CD14-positive monocyte (primary cell): ENCODE results near the gene MLLT10. TPM values are rescaled to one million over a fixed set of nuclear protein-coding genes. Genes with fewer than 3 reads are reported as not detected.

Source experiments
- DNase-seq, 3 donors: peaks; one replicate each; pipeline ENCODE4 v3.0.0-alpha.2; 2011 to 2022
- H2AFZ ChIP-seq: 2 replicates; pipeline ENCODE4 v1.6.0; 2012; ENCODE audit warnings: mild to moderate bottlenecking, low read depth, low read length, inconsistent platforms; ENCODE audit not compliant: insufficient read depth, poor library complexity, severe bottlenecking
- H3K27ac ChIP-seq, 2 donors: 1 replicate in 1 of 2; 2 replicates in 1 of 2; pipeline ENCODE4 v1.5.1; 2012 to 2013; ENCODE audit warnings: low read length in 2 of 2, control low read depth in 1 of 2, inconsistent platforms in 1 of 2, low read depth in 1 of 2, mild to moderate bottlenecking in 1 of 2
- H3K27me3 ChIP-seq, 2 donors: one replicate each; pipeline versions ENCODE4 v1.6.0 to v1.6.1; 2011 to 2013; ENCODE audit warnings: low read length in 2 of 2; ENCODE audit not compliant: control insufficient read depth in 2 of 2, insufficient read depth in 2 of 2
- H3K36me3 ChIP-seq, 2 donors: replicated peaks in 1 of 2; 1 replicate in 1 of 2; 2 replicates in 1 of 2; pipeline versions ENCODE4 v1.5.1 to v1.6.1; 2012 to 2013; ENCODE audit warnings: low read length in 2 of 2, control low read depth in 1 of 2, inconsistent platforms in 1 of 2, mild to moderate bottlenecking in 1 of 2; ENCODE audit not compliant: insufficient read depth in 2 of 2, control insufficient read depth in 1 of 2
- H3K4me1 ChIP-seq, 2 donors: 1 replicate in 1 of 2; 2 replicates in 1 of 2; pipeline versions ENCODE4 v1.5.1 to v1.6.1; 2012 to 2013; ENCODE audit warnings: low read length in 2 of 2, control low read depth in 1 of 2, inconsistent platforms in 1 of 2, mild to moderate bottlenecking in 1 of 2, moderate library complexity in 1 of 2; ENCODE audit not compliant: insufficient read depth in 2 of 2, control insufficient read depth in 1 of 2
- H3K4me2 ChIP-seq: replicated peaks from 2 replicates; pipeline ENCODE3; 2012; ENCODE audit warnings: low read length, moderate library complexity, mild to moderate bottlenecking; ENCODE audit not compliant: poor library complexity, severe bottlenecking; ENCODE audit errors: extremely low read depth
- H3K4me3 ChIP-seq, 3 experiments: fragments of 200-600 bp in 1 of 3; sonication (generic) in 1 of 3; replicated peaks in 1 of 3; 1 replicate in 2 of 3; 2 replicates in 1 of 3; pipeline ENCODE4 v1.5.1; 2011 to 2013; ENCODE audit warnings: low read length in 3 of 3, mild to moderate bottlenecking in 3 of 3, control low read depth in 2 of 3, low read depth in 2 of 3, inconsistent platforms in 1 of 3, moderate library complexity in 1 of 3
- H3K79me2 ChIP-seq: 2 replicates; pipeline ENCODE4 v1.6.0; 2012; ENCODE audit warnings: mild to moderate bottlenecking, control low read depth, inconsistent platforms, low read length, moderate library complexity; ENCODE audit not compliant: insufficient read depth
- H3K9ac ChIP-seq: 2 replicates; pipeline ENCODE4 v1.6.0; 2017; ENCODE audit warnings: low read length, mild to moderate bottlenecking; ENCODE audit not compliant: insufficient read depth, poor library complexity, severe bottlenecking
- H3K9me3 ChIP-seq, 2 donors: replicated peaks in 1 of 2; 1 replicate in 1 of 2; 2 replicates in 1 of 2; pipeline versions ENCODE4 v1.5.1 to v1.6.1; 2012 to 2013; ENCODE audit warnings: low read length in 2 of 2, control low read depth in 1 of 2; ENCODE audit not compliant: control insufficient read depth in 1 of 2, insufficient read depth in 1 of 2
- H4K20me1 ChIP-seq: 2 replicates; pipeline ENCODE4 v1.6.0; 2012; ENCODE audit warnings: mild to moderate bottlenecking, low read length, control low read depth, moderate library complexity; ENCODE audit not compliant: insufficient read depth
- H3K27ac Mint-ChIP-seq, 7 donors: one replicate each; pipeline ENCODE4 v1.8.0; 2020; ENCODE audit warnings: mild to moderate bottlenecking in 7 of 7, mixed read lengths in 7 of 7, moderate library complexity in 6 of 7, inconsistent platforms in 2 of 7
- H3K27me3 Mint-ChIP-seq, 3 donors: one replicate each; pipeline ENCODE4 v1.8.0; 2021 to 2022; ENCODE audit warnings: low read depth in 3 of 3, mild to moderate bottlenecking in 3 of 3, mixed read lengths in 3 of 3, moderate library complexity in 3 of 3, inconsistent platforms in 1 of 3
- H3K36me3 Mint-ChIP-seq, 2 donors: one replicate each; pipeline ENCODE4 v1.8.0; 2020; ENCODE audit warnings: mixed read lengths in 2 of 2, inconsistent platforms in 1 of 2, mild to moderate bottlenecking in 1 of 2
- H3K4me1 Mint-ChIP-seq: one replicate; pipeline ENCODE4 v1.8.0; 2020; ENCODE audit warnings: mild to moderate bottlenecking, mixed read lengths
- H3K4me3 Mint-ChIP-seq, 2 donors: one replicate each; pipeline ENCODE4 v1.8.0; 2020; ENCODE audit warnings: mild to moderate bottlenecking in 2 of 2, mixed read lengths in 2 of 2, moderate library complexity in 1 of 2
- H3K9me3 Mint-ChIP-seq, 7 donors: one replicate each; pipeline ENCODE4 v1.8.0; 2020 to 2022; ENCODE audit warnings: mixed read lengths in 7 of 7, mild to moderate bottlenecking in 6 of 7, moderate library complexity in 6 of 7, inconsistent platforms in 2 of 7
- WGBS: methylation state at CpG from one replicate; pipeline ENCODE4 v1.1.5; 2013; ENCODE audit warnings: missing lambda C conversion rate; ENCODE audit not compliant: insufficient coverage; 5-methylcytosine and 5-hydroxymethylcytosine counted together
- intact Hi-C, 2 donors: fragments of 100-400 bp; cut with micrococcal nuclease; formaldehyde crosslinking; loops; one replicate each; pipeline versions ENCODE4 v1.15.0 to v1.15.1; 2023
- polyA plus RNA-seq, 3 donors: library from polyadenylated mRNA; depleted of rRNA in 1 of 3; unstranded in 2 of 3; stranded (reverse) in 1 of 3; fragments of 300-500 nt in 2 of 3; fragments of >200 nt in 1 of 3; fragmentation: Illumina TruSeq in 2 of 3; gene quantifications; 1 replicate in 2 of 3; 2 replicates in 1 of 3; pipeline ENCODE4 v1.2.3, GENCODE V29; 2012 to 2021
- TF ChIP-seq, protein P1 (sequence below): fragments of 200-600 bp; IDR thresholded peaks from one replicate; pipeline ENCODE4 v1.8.0; 2022; ENCODE audit warnings: antibody characterized with exemption, mild to moderate bottlenecking

Gene MLLT10
- polyA plus RNA-seq, 3 donors = 4.9 to 39.1 (median 7.5) TPM

DNA sequence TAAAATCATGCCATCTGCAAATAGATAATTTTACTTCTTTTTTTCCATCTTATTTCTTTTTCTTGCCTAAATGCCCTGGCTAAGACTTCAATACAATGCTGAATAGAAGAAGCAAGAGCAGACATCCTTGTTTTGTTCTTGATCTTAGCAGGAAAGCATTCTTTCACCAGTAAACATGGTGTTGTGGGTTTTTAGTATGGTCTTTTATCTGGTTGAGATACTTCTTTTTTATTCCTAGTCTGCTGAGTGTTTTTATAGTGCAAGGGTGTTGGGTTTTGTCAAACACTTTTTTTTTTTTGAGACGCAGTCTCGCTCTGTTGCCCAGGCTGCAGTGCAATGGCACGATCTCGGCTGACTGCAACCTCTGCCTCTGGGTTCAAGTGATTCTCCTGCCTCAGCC, 237.2 kb downstream of the MLLT10 start:
- Histone ChIP-seq H3K27ac (no peak overlapping the region), H4K20me1 (no peaks in the 10 kb centered on the region), H3K4me2 (no peak overlapping the region), H2AFZ (no peak overlapping the region), H3K4me3 (no peak overlapping the region), H3K27me3 (no peaks in the 10 kb centered on the region), H3K9me3 (peaks cover 0 to 9% of the 10 kb centered on the region in 2 donors), H3K9ac (no peak overlapping the region), H3K4me1 (no peaks in the 10 kb centered on the region), H3K79me2 (no peaks in the 10 kb centered on the region), H3K36me3 (no peaks in the 10 kb centered on the region)
- H3K9me3 Mint-ChIP-seq = peaks cover 0 to 17% (median 5%) of the 10 kb centered on the region in 7 donors
- intact Hi-C loops = no loop called here
- TF ChIP-seq, protein P1, sequence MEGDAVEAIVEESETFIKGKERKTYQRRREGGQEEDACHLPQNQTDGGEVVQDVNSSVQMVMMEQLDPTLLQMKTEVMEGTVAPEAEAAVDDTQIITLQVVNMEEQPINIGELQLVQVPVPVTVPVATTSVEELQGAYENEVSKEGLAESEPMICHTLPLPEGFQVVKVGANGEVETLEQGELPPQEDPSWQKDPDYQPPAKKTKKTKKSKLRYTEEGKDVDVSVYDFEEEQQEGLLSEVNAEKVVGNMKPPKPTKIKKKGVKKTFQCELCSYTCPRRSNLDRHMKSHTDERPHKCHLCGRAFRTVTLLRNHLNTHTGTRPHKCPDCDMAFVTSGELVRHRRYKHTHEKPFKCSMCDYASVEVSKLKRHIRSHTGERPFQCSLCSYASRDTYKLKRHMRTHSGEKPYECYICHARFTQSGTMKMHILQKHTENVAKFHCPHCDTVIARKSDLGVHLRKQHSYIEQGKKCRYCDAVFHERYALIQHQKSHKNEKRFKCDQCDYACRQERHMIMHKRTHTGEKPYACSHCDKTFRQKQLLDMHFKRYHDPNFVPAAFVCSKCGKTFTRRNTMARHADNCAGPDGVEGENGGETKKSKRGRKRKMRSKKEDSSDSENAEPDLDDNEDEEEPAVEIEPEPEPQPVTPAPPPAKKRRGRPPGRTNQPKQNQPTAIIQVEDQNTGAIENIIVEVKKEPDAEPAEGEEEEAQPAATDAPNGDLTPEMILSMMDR = no peak
- H3K4me1 Mint-ChIP-seq = no peaks in the 10 kb centered on the region
- DNase-seq = no peak
- no peak overlapping the region for H3K27ac Mint-ChIP-seq
- 100% methylated on average over 4 of the region's 4 CpGs for WGBS
- H3K27me3 Mint-ChIP-seq = no peaks in the 10 kb centered on the region
- H3K4me3 Mint-ChIP-seq = no peak overlapping the region
- peaks cover 0 to 3% of the 10 kb centered on the region in 2 donors for H3K36me3 Mint-ChIP-seq

GRCh38 chr10:21776883-21777282, 242.9 kb downstream of the MLLT10 start:
- no peak overlapping the region for H2AFZ ChIP-seq
- no peaks in the 10 kb centered on the region for H3K27me3 ChIP-seq
- H3K79me2 ChIP-seq = no peaks in the 10 kb centered on the region
- H3K4me1 Mint-ChIP-seq = no peaks in the 10 kb centered on the region
- H3K36me3 ChIP-seq = peaks cover 0 to 2% of the 10 kb centered on the region in 2 donors
- H3K4me3 ChIP-seq = no peak overlapping the region
- TF ChIP-seq, protein P1 = no peak
- no CpG with 5 or more reads among the region's 1 CpG for WGBS
- H4K20me1 ChIP-seq = no peaks in the 10 kb centered on the region
- no peak overlapping the region for H3K27ac ChIP-seq
- peaks cover 12 to 27% of the 10 kb centered on the region in 2 donors for H3K36me3 Mint-ChIP-seq
- no peak overlapping the region for H3K27ac Mint-ChIP-seq
- H3K27me3 Mint-ChIP-seq = no peaks in the 10 kb centered on the region
- H3K9ac ChIP-seq = no peak overlapping the region
- H3K4me1 ChIP-seq = no peaks in the 10 kb centered on the region
- H3K4me2 ChIP-seq = no peak overlapping the region
- no peak overlapping the region for H3K4me3 Mint-ChIP-seq
- no peak for DNase-seq
- peaks cover 0 to 18% of the 10 kb centered on the region in 2 donors for H3K9me3 ChIP-seq
- H3K9me3 Mint-ChIP-seq = peaks cover 18 to 32% (median 31%) of the 10 kb centered on the region in 7 donors
- intact Hi-C loops = no loop called here
